ENCODE results near the gene SRRM2. TPM values are rescaled to one million over a fixed set of nuclear protein-coding genes. Genes with fewer than 3 reads are reported as not detected.

SRRM2 gene
- total RNA-seq, 4 donors from 2014 or later = 545 to 3,500 (median 1,361) TPM

DNA sequence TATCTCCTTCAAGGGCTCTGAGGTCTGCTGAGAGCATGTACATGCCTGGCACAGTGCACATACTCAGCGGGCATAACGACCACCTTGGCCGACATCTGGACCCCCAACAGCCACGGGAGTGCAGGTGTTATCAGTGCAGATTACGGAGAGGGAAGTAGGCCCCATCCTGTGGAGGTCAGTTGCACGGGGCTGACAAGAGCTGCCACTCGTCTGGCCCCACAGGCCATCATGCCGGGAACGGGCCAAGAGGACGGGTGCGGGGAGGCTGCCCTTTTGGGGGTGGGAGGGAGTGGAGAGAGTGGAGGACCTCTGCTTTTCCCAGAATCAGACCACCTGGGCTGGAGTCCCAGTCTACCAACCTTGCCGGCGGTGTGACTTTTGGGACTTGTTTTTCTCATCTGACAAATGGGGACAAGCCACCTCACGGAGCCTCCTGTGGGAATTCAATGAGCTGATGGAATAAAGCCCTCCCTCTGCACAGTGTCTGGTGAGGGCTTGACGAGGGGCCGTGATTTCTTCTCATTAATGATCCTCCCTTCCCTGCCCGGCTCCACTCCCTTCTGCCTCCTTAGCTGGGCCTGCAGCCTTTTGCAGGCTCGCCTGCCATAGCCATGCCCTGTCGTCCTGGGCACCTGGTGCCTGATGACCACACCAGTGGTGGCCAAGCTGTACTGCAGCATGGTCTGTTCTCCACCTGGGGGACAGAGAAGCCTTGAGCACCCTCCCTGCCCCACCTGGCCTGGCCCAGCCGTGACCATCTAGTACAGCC, 30.3 kb downstream of the SRRM2 start:
- DNase-seq = peak; percentile 4
- intact Hi-C loops (cut with DNase I; ENCODE audit: low total_unique reads) (no loop called here), in situ Hi-C loops (cut with MboI; ENCODE audit: low pct_ligation_motif_present in 1 of 4, low pct_unique_long_range_greater_than_20kb in 1 of 4, low sequenced_read_pairs in 3 of 4) (no loop called here)
- TF ChIP-seq, protein P1, sequence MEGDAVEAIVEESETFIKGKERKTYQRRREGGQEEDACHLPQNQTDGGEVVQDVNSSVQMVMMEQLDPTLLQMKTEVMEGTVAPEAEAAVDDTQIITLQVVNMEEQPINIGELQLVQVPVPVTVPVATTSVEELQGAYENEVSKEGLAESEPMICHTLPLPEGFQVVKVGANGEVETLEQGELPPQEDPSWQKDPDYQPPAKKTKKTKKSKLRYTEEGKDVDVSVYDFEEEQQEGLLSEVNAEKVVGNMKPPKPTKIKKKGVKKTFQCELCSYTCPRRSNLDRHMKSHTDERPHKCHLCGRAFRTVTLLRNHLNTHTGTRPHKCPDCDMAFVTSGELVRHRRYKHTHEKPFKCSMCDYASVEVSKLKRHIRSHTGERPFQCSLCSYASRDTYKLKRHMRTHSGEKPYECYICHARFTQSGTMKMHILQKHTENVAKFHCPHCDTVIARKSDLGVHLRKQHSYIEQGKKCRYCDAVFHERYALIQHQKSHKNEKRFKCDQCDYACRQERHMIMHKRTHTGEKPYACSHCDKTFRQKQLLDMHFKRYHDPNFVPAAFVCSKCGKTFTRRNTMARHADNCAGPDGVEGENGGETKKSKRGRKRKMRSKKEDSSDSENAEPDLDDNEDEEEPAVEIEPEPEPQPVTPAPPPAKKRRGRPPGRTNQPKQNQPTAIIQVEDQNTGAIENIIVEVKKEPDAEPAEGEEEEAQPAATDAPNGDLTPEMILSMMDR (IDR thresholded peaks at IDR 0.05) = no peak
- TF ChIP-seq EP300 (IDR thresholded peaks at IDR 0.05; ENCODE audit: low read depth) = no peak
- no peak for TF ChIP-seq POLR2A (IDR thresholded peaks at IDR 0.05)
- no peak for TF ChIP-seq POLR2AphosphoS5 (IDR thresholded peaks at IDR 0.05)
- H3K4me1 ChIP-seq = peaks cover 15 to 23% (median 20%) of the 10 kb centered on the region in 4 donors
- H3K27me3 ChIP-seq = peaks cover 29% of the 10 kb centered on the region
- no peak overlapping the region for H3K4me3 ChIP-seq
- no peak overlapping the region for H3K27ac ChIP-seq
- no peaks in the 10 kb centered on the region for H3K9me3 ChIP-seq
- 83% methylated on average over 20 of the region's 20 CpGs; no CpG with 5 or more reads in 1 of the 2 donors for WGBS, 2 donors (ENCODE audit: low coverage in 1 of 2)
- no peaks in the 10 kb centered on the region for H3K36me3 ChIP-seq

DNA sequence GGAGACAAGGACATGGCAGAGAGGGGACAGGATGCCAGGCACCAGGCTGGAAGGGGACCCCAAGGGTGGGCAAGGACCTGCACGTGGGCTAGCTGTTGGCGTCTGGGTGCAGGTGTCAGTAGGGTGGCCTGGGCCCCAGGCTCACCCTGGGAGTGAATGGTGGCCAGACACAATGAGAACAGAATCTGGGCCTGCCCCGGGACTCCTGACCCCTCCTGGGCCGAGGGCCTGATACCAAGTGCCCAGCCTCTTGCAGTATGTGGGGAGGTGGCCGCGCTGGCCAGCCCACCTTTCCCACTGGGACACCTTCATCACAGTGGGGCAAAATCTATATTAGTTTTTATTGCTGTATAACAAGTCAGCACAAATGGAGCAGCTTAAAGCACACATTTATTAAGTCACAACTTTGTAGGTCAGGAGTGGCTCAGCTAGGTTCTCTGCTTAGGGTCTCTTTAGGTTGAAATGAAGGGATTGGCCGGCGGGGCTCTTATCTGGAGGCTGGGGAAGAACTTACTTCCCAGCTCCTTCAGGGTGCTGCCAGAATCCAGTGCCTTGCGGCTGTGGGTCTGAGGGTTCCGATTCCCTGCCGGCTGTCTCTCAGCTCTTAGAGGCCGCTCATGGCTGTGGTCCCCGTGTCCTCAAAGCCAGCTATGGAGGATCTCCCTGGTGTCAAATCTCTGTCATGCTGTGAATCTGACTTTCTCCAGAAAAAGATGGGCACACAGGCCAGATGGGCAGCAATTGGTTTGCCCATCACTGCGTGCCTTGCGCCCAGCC, 31.3 kb downstream of the SRRM2 start:
- 91% methylated on average over 15 of the region's 15 CpGs; no CpG with 5 or more reads in 1 of the 2 donors for WGBS, 2 donors (ENCODE audit: low coverage in 1 of 2)
- in situ Hi-C loops (cut with MboI; ENCODE audit: low pct_ligation_motif_present in 1 of 4, low pct_unique_long_range_greater_than_20kb in 1 of 4, low sequenced_read_pairs in 3 of 4) (no loop called here), intact Hi-C loops (cut with DNase I; ENCODE audit: low total_unique reads) (no loop called here)
- DNase-seq = no peak
- H3K27me3 ChIP-seq = peaks cover 37% of the 10 kb centered on the region
- H3K9me3 ChIP-seq = no peaks in the 10 kb centered on the region
- H3K36me3 ChIP-seq = no peaks in the 10 kb centered on the region
- no peak overlapping the region for H3K27ac ChIP-seq
- peaks cover 9 to 16% (median 12%) of the 10 kb centered on the region in 4 donors for H3K4me1 ChIP-seq
- no peak overlapping the region for H3K4me3 ChIP-seq
- TF ChIP-seq, protein P1 (IDR thresholded peaks at IDR 0.05) = no peak
- TF ChIP-seq EP300 (IDR thresholded peaks at IDR 0.05; ENCODE audit: low read depth) = no peak

DNA sequence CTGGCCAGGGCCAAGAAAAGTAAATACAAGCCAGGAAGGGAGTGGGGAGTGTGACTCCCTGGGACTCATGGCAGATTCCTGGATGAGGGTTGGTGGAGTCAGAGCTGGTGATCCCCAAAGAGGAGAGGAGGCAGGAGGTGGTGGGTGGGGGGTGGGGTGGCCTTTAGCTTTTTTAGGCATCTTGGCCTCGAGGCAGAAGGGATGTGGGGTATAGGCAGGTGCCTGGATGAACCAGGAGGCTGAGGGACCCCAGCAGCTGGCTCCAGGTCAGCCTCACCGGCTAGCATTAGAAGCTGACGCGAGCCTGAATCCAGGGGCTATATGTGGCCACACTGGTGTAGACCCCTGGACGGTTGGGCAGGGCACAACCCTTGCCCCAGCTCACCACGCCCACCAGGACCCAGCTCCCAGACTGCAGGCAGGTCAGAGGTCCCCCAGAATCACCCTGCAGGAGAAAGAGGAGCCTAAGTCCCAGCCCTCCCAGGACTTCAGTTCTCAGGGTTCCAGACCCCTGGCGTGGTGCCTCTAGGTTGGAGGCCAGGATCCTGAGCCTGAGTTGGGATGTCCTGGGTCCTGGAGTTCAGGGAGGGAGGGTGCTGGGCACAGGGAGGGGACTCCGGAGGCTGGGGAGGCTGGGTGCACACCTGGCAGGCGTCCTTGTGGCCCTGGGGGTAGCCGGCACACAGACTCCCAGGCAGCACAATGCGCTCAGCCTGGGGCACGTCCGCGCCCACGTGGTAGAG, 32.1 kb downstream of the SRRM2 start:
- in situ Hi-C loops (cut with MboI; ENCODE audit: low pct_ligation_motif_present in 1 of 4, low pct_unique_long_range_greater_than_20kb in 1 of 4, low sequenced_read_pairs in 3 of 4) (no loop called here), intact Hi-C loops (cut with DNase I; ENCODE audit: low total_unique reads) (no loop called here)
- WGBS, 2 donors (ENCODE audit: low coverage in 1 of 2) = 61% methylated on average over 15 of the region's 15 CpGs; no CpG with 5 or more reads in 1 of the 2 donors
- TF ChIP-seq POLR2AphosphoS5 (IDR thresholded peaks at IDR 0.05) = no peak
- TF ChIP-seq, protein P1 (IDR thresholded peaks at IDR 0.05) = no peak
- peak overlapping the region in 2 of 4 donors; percentile 9 to 41 for H3K4me3 ChIP-seq
- H3K36me3 ChIP-seq = no peaks in the 10 kb centered on the region
- DNase-seq = peak; percentile 7
- no peaks in the 10 kb centered on the region for H3K9me3 ChIP-seq
- H3K27ac ChIP-seq = no peak overlapping the region
- H3K27me3 ChIP-seq = peaks cover 45% of the 10 kb centered on the region
- peaks cover 9 to 15% (median 12%) of the 10 kb centered on the region in 4 donors for H3K4me1 ChIP-seq

Measured in transverse colon (tissue), 4 donors.